Inferior parietal cortex (tissue), 1 donor: ENCODE data around the gene NPM1.
"Not testable (repeated sequence)": the region's sequence is repeated elsewhere in the genome, so short reads cannot be mapped to it uniquely, and the experiment has no call there.

Source experiments
- DNase-seq: peaks from one replicate; pipeline ENCODE4 v3.0.0-alpha.2; 2016; ENCODE audit errors: extremely low spot score

NPM1 gene

GRCh38 chr5:171387345-171387969, at the start of gene NPM1:
Gene NPM1 (plus strand): TSS chr5:171387849. CDS start chr5:171387949, 100 bp downstream.
- peak; percentile 96 for DNase-seq

- DNase-seq: no peak
Measured at GRCh38 chr5:171340042-171340441, 47.6 kb upstream of the NPM1 start.

- no peak for DNase-seq
Measured at GRCh38 chr5:171340491-171340890, 47.2 kb upstream of the NPM1 start.

- peak; percentile 75 for DNase-seq
Measured at GRCh38 chr5:171342362-171343111, 45.1 kb upstream of the NPM1 start.

- DNase-seq: no peak
Measured at GRCh38 chr5:171344936-171345608, 42.6 kb upstream of the NPM1 start.

GRCh38 chr5:171351536-171352073, 36.0 kb upstream of the NPM1 start:
- no peak for DNase-seq

GRCh38 chr5:171355302-171355724, 32.3 kb upstream of the NPM1 start:
- DNase-seq: no peak

- no peak for DNase-seq
Measured at GRCh38 chr5:171357843-171358242, 29.8 kb upstream of the NPM1 start.

GRCh38 chr5:171361151-171361550, 26.5 kb upstream of the NPM1 start:
- DNase-seq: not testable (repeated sequence)

- not testable (repeated sequence) for DNase-seq
Measured at GRCh38 chr5:171363249-171363648, 24.4 kb upstream of the NPM1 start.

- DNase-seq: peak; percentile 4
Measured at GRCh38 chr5:171363846-171364245, 23.8 kb upstream of the NPM1 start.

- no peak for DNase-seq
Measured at GRCh38 chr5:171365351-171365750, 22.3 kb upstream of the NPM1 start.

- DNase-seq: no peak
Measured at GRCh38 chr5:171366645-171367044, 21.0 kb upstream of the NPM1 start.

GRCh38 chr5:171367424-171368370, 20.0 kb upstream of the NPM1 start:
- no peak for DNase-seq

- DNase-seq: no peak
Measured at GRCh38 chr5:171369056-171369455, 18.6 kb upstream of the NPM1 start.

- no peak for DNase-seq
Measured at GRCh38 chr5:171369898-171370297, 17.8 kb upstream of the NPM1 start.

GRCh38 chr5:171370881-171371280, 16.8 kb upstream of the NPM1 start:
- not testable (repeated sequence) for DNase-seq

- DNase-seq: no peak
Measured at GRCh38 chr5:171371326-171371725, 16.3 kb upstream of the NPM1 start.

GRCh38 chr5:171379961-171380360, 7.7 kb upstream of the NPM1 start:
- DNase-seq: no peak

- DNase-seq: not testable (repeated sequence)
Measured at GRCh38 chr5:171384416-171384815, 3.2 kb upstream of the NPM1 start.

- DNase-seq: not testable (repeated sequence)
Measured at GRCh38 chr5:171384999-171385398, 2.6 kb upstream of the NPM1 start.
